Left ventricle myocardium inferior (tissue), 1 donor: Measurements from ENCODE around the gene TLR5. TPM values are rescaled to one million over a fixed set of nuclear protein-coding genes. Genes with fewer than 3 reads are reported as not detected.
A peak's percentile ranks its signal among the peaks of the same experiment; 100 is the strongest.

Source experiments
- DNase-seq: peaks from one replicate; pipeline ENCODE4 v3.0.0-alpha.2; 2020
- H3K27ac ChIP-seq: fragments of 200-600 bp; replicated peaks from 2 replicates; pipeline ENCODE4 v1.8.0; 2021
- H3K27me3 ChIP-seq: fragments of 200-600 bp; 2 replicates; pipeline ENCODE4 v1.8.0; 2021; ENCODE audit warnings: low read depth
- H3K36me3 ChIP-seq: fragments of 200-600 bp; 2 replicates; pipeline ENCODE4 v1.8.0; 2021
- H3K4me1 ChIP-seq: fragments of 200-600 bp; 2 replicates; pipeline ENCODE4 v1.8.0; 2021
- H3K4me3 ChIP-seq: fragments of 200-600 bp; 2 replicates; pipeline ENCODE4 v1.8.0; 2021; ENCODE audit warnings: mild to moderate bottlenecking, moderate library complexity
- H3K9me3 ChIP-seq: fragments of 200-600 bp; replicated peaks from 2 replicates; pipeline ENCODE4 v1.8.0; 2021
- CTCF ChIP-seq: fragments of 200-600 bp; IDR thresholded peaks from 2 replicates; pipeline ENCODE4 v1.8.0; 2021; ENCODE audit warnings: antibody characterized with exemption, mild to moderate bottlenecking, borderline replicate concordance
- intact Hi-C: fragments of 100-400 bp; cut with micrococcal nuclease; formaldehyde crosslinking; loops from one replicate; pipeline ENCODE4 v1.11.0; 2022
- total RNA-seq: library from RNA; stranded (reverse); fragmentation: NEBNext Ultra II Directional; extraction: Animal tissue kit (Norgen Biotek cat#: 25700); gene quantifications from one replicate; pipeline ENCODE4 v1.2.1, GENCODE V29; 2021
- donor health status: DM: no; HTN: yes; CAD: no; lungs with severe emphysema.

The TLR5 gene
- total RNA-seq, 1 donor from 2014 or later = 2.3 TPM

DNA sequence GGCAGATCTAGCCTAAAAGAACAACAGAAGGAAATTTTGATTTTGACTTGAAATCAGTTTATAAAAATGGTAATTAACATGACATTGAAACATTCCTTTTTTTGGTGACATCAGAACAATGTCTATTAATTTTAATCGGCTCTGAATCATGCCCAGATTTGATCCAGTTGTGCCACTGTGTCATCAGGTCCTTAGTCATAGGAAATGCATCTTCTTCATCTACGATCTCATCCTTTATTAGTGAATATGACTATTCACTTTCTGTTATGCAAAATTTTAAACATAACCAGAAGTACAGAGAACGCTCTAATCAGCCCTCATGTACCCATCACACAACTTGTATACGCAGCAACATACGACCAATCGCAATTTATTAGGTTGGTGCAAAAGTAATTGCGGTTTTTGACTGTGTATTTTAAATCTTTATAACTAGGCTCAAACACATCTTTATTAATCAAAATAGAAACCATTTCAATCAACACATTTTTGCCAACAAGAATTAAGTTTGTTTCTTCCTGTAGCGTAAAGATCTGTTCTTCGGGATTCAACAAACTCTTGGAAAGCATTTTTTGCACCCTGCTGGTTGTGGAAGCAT is 40.3 kb upstream of the TLR5 start:
- Histone ChIP-seq H3K27me3 (peaks cover 7% of the 10 kb centered on the region), H3K4me3 (no peak overlapping the region), H3K36me3 (no peaks in the 10 kb centered on the region), H3K27ac (no peak overlapping the region), H3K9me3 (no peaks in the 10 kb centered on the region), H3K4me1 (peaks cover 14% of the 10 kb centered on the region)
- TF ChIP-seq CTCF = no peak
- intact Hi-C loops = no loop called here
- no peak for DNase-seq

- no peak for DNase-seq
Measured at GRCh38 chr1:223180731-223181321, 37.8 kb upstream of the TLR5 start.

GRCh38 chr1:223179786-223180185 is 36.7 kb upstream of the TLR5 start:
- peaks cover 7% of the 10 kb centered on the region for H3K27me3 ChIP-seq
- no peak overlapping the region for H3K4me3 ChIP-seq
- DNase-seq = no peak
- H3K9me3 ChIP-seq = no peaks in the 10 kb centered on the region
- intact Hi-C loops = no loop called here
- TF ChIP-seq CTCF = no peak
- peaks cover 14% of the 10 kb centered on the region for H3K4me1 ChIP-seq
- H3K27ac ChIP-seq = no peak overlapping the region
- no peaks in the 10 kb centered on the region for H3K36me3 ChIP-seq

More at GRCh38 chr1:223180731-223181321, 37.8 kb upstream of the TLR5 start:
- peak overlapping the region; percentile 48 for H3K27ac ChIP-seq
- no peaks in the 10 kb centered on the region for H3K36me3 ChIP-seq
- no peak for TF ChIP-seq CTCF
- peaks cover 7% of the 10 kb centered on the region for H3K27me3 ChIP-seq
- intact Hi-C loops = no loop called here
- H3K9me3 ChIP-seq = no peaks in the 10 kb centered on the region
- no peak overlapping the region for H3K4me3 ChIP-seq
- peaks cover 14% of the 10 kb centered on the region for H3K4me1 ChIP-seq

- no peak overlapping the region for H3K27ac ChIP-seq
- no peaks in the 10 kb centered on the region for H3K36me3 ChIP-seq
Measured at GRCh38 chr1:223179280-223179679, 36.2 kb upstream of the TLR5 start.

DNA sequence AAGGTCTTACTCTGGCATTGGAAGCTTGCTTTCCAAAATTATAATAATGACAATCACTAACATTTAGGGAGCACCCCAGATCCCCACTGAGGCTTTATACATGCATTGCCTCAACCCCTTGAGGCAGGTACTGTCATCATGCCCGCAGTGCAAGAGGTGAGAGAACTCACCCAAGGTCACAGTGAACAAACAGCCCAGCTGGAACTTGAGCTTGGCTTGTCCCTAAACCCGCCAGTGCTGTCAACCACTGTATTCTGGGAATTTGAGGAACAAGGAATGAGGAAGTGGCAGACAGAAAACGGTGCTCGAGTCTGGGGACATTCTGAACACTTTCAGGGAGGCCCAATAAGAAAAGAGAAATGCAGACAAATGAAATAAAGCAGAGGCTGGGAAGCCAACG is 34.6 kb upstream of the TLR5 start:
- no peak for DNase-seq
- H3K27ac ChIP-seq = peak overlapping the region; percentile 43

More at GRCh38 chr1:223179280-223179679, 36.2 kb upstream of the TLR5 start:
- DNase-seq = no peak
- Histone ChIP-seq H3K4me1 (peaks cover 14% of the 10 kb centered on the region), H3K4me3 (no peak overlapping the region), H3K9me3 (no peaks in the 10 kb centered on the region), H3K27me3 (peaks cover 7% of the 10 kb centered on the region)
- no peak for TF ChIP-seq CTCF
- intact Hi-C loops = no loop called here

More for the DNA sequence above, 34.6 kb upstream of the TLR5 start:
- Histone ChIP-seq H3K4me3 (no peak overlapping the region), H3K27me3 (peaks cover 7% of the 10 kb centered on the region), H3K4me1 (peaks cover 14% of the 10 kb centered on the region), H3K9me3 (no peaks in the 10 kb centered on the region), H3K36me3 (no peaks in the 10 kb centered on the region)
- TF ChIP-seq CTCF = no peak
- intact Hi-C loops = no loop called here
